Measurements from ENCODE around the gene MYOF. TPM values are rescaled to one million over a fixed set of nuclear protein-coding genes. Genes with fewer than 3 reads are reported as not detected.
"Not testable (repeated sequence)": the region's sequence is repeated elsewhere in the genome, so short reads cannot be mapped to it uniquely, and the experiment has no call there.

MYOF gene
- total RNA-seq, 5 donors from 2014 or later (not counting 1 experiment from before 2014, with no cell fraction given) = 0.65 to 1.1 (median 0.86) TPM

DNA sequence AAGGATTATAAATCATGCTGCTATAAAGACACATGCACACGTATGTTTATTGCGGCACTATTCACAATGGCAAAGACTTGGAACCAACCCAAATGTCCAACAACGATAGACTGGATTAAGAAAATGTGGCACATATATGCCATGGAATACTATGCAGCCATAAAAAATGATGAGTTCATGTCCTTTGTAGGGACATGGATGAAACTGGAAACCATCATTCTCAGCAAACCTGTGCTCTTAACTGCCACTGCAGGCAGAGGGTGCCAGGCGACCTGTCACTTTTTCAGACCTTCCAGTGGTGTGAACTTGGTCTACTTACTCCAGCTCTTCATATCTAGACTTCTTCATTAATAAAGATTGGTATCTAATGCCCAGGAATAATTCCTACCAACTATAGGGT, 14.5 kb downstream of the MYOF start:
- H3K36me3 Mint-ChIP-seq; H3K36me3 ChIP-seq (ENCODE audit: control insufficient read depth in 2 of 2, extremely low read depth in 1 of 2, insufficient read depth in 1 of 2, low read length in 1 of 2); CTCF ChIA-PET; ATAC-seq (replicated peaks in 1 of 4); H3K27me3 Mint-ChIP-seq; H3K4me3 ChIP-seq (ENCODE audit: control insufficient read depth in 1 of 2, extremely low read depth in 1 of 2, low read length in 1 of 2); H3K4me3 Mint-ChIP-seq; POLR2A ChIA-PET; H3K4me1 Mint-ChIP-seq; H3K9me3 ChIP-seq; H3K27me3 ChIP-seq (replicated peaks in 1 of 2; ENCODE audit: control insufficient read depth in 2 of 2, extremely low read depth in 1 of 2, insufficient read depth in 2 of 2, low read length in 1 of 2); H3K9me3 Mint-ChIP-seq; H3K27ac Mint-ChIP-seq; DNase-seq; H3K4me1 ChIP-seq (ENCODE audit: control insufficient read depth in 1 of 2, extremely low read depth in 1 of 2, insufficient read depth in 2 of 2, low read length in 2 of 2); H3K27ac ChIP-seq (ENCODE audit: low read length): not testable (repeated sequence)
- no CpG with 5 or more reads among the region's 4 CpGs for WGBS (ENCODE audit: insufficient coverage)

DNA sequence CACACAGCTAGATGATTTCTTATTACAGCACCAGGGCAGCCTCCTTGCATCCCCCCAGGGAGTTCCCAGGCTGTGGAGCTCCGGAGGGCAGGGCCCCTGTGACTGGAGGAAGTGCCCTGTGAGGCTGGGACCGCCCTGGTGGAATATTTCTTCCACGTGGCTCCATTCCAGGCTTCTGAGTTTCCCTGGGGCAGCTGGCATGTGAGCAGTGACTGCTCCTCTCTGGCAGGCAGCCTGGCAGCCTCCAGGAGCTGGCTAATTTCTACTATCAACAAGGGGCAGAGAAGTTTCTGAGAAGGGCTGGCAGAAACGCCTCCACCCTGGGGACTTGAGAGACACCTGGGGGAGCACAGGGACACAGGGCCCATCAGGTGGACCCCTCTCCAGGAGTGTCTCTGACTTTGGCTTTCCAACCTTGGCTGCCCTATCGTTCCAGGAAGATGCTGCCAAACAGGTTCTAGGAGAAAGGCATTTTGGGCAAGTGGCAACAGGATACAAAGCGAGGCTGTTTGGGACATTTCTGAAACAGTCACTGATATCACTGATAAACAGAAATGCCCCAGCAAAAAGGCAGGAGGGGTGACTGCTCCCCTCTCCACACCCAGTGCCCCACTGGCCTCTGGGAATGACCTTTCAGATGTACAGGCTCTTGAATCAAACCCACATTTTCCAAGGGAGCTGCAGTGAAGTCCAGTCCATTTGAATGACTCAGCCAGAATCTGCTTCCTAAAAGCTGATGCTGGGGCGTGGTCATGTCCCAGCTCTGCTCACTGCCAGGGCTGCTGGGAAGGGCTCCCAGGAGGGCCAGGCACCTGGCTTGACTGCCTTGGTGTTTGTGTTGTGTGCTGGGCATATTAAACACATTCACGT, 16.1 kb downstream of the MYOF start:
- no peaks in the 10 kb centered on the region for H3K36me3 ChIP-seq (ENCODE audit: control insufficient read depth in 2 of 2, extremely low read depth in 1 of 2, insufficient read depth in 1 of 2, low read length in 1 of 2)
- H3K9me3 Mint-ChIP-seq = no peaks in the 10 kb centered on the region
- no peak overlapping the region for H3K27ac Mint-ChIP-seq
- H3K4me1 ChIP-seq (ENCODE audit: control insufficient read depth in 1 of 2, extremely low read depth in 1 of 2, insufficient read depth in 2 of 2, low read length in 2 of 2) = peaks cover 0 to 8% of the 10 kb centered on the region in 2 experiments
- ChIA-PET CTCF (interaction anchor here in 1 of 2 donors (0.5 kb wide), 1 partner anchor 14 kb away, joined by 3 read pairs; no protein-coding TSS in a partner anchor), POLR2A (interaction anchor here in 1 of 2 donors (0.6 kb wide), 1 partner anchor 1584 kb away, joined by 3 read pairs; no protein-coding TSS in a partner anchor)
- 60% methylated on average over 5 of the region's 8 CpGs for WGBS (ENCODE audit: insufficient coverage)
- no peak overlapping the region for H3K27ac ChIP-seq (ENCODE audit: low read length)
- H3K36me3 Mint-ChIP-seq = no peaks in the 10 kb centered on the region
- no peak overlapping the region for H3K4me3 ChIP-seq (ENCODE audit: control insufficient read depth in 1 of 2, extremely low read depth in 1 of 2, low read length in 1 of 2)
- no peaks in the 10 kb centered on the region for H3K27me3 ChIP-seq (replicated peaks in 1 of 2; ENCODE audit: control insufficient read depth in 2 of 2, extremely low read depth in 1 of 2, insufficient read depth in 2 of 2, low read length in 1 of 2)
- ATAC-seq (replicated peaks in 1 of 4) (no peak), DNase-seq (no peak)
- no peak overlapping the region for H3K4me3 Mint-ChIP-seq
- no peaks in the 10 kb centered on the region for H3K27me3 Mint-ChIP-seq
- H3K4me1 Mint-ChIP-seq = peaks cover 5 to 16% (median 6%) of the 10 kb centered on the region in 3 donors
- no peaks in the 10 kb centered on the region for H3K9me3 ChIP-seq

DNA sequence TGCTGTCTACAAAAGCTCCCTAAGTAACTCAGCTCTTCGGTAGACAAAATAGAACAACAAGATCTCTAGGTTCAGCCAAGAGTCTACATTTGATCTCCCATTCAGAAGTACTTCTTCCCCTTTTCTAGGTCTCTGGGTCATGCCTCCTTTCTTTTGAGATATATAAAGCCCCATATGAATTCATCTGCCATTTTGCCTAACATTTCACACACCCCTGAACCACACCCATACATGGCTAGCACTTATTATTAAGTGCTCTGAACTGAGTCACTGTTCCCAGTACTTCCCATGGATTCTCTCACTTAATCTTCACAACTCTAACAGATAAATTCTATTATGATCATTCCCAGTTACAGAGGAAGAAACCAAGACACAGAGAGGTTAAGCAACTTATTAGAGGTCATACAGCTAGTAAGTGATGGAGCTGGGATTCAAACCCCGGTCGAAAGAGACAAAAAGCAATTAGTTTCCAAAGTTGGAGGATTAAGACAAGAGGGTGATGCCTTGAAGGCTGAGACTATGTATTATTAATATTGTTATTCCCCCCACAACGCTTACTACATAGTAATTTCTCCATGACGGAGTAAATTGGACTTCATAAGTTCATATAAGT, 17.3 kb downstream of the MYOF start:
- ChIA-PET CTCF (interaction anchor here (0.7 to 1.1 kb wide), 2 partner anchors 85 to 88 kb away, joined by 3 to 4 read pairs; no protein-coding TSS in a partner anchor), POLR2A (no interaction called here)
- Histone ChIP-seq H3K27me3 (replicated peaks in 1 of 2; ENCODE audit: control insufficient read depth in 2 of 2, extremely low read depth in 1 of 2, insufficient read depth in 2 of 2, low read length in 1 of 2) (no peaks in the 10 kb centered on the region), H3K4me1 (ENCODE audit: control insufficient read depth in 1 of 2, extremely low read depth in 1 of 2, insufficient read depth in 2 of 2, low read length in 2 of 2) (peaks cover 0 to 8% of the 10 kb centered on the region in 2 experiments), H3K4me3 (ENCODE audit: control insufficient read depth in 1 of 2, extremely low read depth in 1 of 2, low read length in 1 of 2) (no peak overlapping the region), H3K36me3 (ENCODE audit: control insufficient read depth in 2 of 2, extremely low read depth in 1 of 2, insufficient read depth in 1 of 2, low read length in 1 of 2) (no peaks in the 10 kb centered on the region), H3K9me3 (no peaks in the 10 kb centered on the region), H3K27ac (ENCODE audit: low read length) (no peak overlapping the region)
- Mint-ChIP-seq H3K27me3 (no peaks in the 10 kb centered on the region), H3K36me3 (no peaks in the 10 kb centered on the region), H3K4me1 (peaks cover 5 to 16% (median 6%) of the 10 kb centered on the region in 3 donors), H3K27ac (no peak overlapping the region), H3K9me3 (no peaks in the 10 kb centered on the region), H3K4me3 (no peak overlapping the region)
- WGBS (ENCODE audit: insufficient coverage) = 86% methylated on average over 1 of the region's 5 CpGs
- DNase-seq (no peak), ATAC-seq (replicated peaks in 1 of 4) (no peak)

DNA sequence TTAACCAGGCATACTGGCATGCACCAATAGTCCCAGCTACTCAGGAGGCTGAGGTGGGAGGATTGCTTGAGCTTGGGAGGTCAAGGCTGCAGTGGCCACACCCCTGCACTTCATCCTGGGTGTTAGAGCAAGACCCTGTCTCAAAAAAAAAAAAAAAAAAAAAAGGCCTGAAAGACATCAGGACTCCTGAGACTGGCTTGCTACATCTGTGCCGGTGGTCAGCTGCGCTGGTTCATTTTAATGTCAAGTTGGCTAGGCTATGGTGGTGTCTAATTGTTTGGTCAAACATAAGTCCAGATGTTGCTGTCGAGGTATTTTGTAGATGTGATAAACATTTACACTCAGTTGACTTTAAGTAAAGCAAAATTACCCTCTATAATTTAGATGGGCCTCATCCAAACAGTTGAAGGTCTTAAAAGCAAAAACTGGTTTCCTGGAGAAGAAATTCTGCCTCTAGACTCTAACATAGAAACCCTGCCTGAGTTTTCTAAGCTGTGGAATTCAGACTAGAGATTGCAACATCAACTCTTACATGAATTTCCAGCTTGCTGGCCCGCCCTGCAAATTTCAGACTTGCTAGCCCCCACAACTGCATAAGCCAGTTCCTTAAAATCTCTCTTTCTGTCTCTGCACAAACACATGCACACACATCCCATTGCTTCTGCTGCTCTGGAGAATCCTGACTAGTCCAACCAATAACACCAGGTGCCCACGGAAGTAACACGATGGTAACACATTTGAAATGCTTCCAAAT, 18.2 kb downstream of the MYOF start:
- no peaks in the 10 kb centered on the region for H3K27me3 ChIP-seq (replicated peaks in 1 of 2; ENCODE audit: control insufficient read depth in 2 of 2, extremely low read depth in 1 of 2, insufficient read depth in 2 of 2, low read length in 1 of 2)
- DNase-seq (no peak), ATAC-seq (replicated peaks in 1 of 4) (no peak)
- Mint-ChIP-seq H3K36me3 (no peaks in the 10 kb centered on the region), H3K4me3 (no peak overlapping the region), H3K4me1 (peaks cover 5 to 16% (median 6%) of the 10 kb centered on the region in 3 donors), H3K9me3 (no peaks in the 10 kb centered on the region), H3K27ac (no peak overlapping the region), H3K27me3 (no peaks in the 10 kb centered on the region)
- H3K36me3 ChIP-seq (ENCODE audit: control insufficient read depth in 2 of 2, extremely low read depth in 1 of 2, insufficient read depth in 1 of 2, low read length in 1 of 2) = no peaks in the 10 kb centered on the region
- CTCF ChIA-PET = interaction anchor here in 1 of 2 donors (1.1 kb wide), 1 partner anchor 95 kb away, joined by 11 read pairs; no protein-coding TSS in a partner anchor
- 100% methylated on average over 1 of the region's 6 CpGs for WGBS (ENCODE audit: insufficient coverage)
- POLR2A ChIA-PET = interaction anchor here in 1 of 2 donors (0.7 kb wide), 1 partner anchor 1843 kb away, joined by 11 read pairs; no protein-coding TSS in a partner anchor
- no peak overlapping the region for H3K27ac ChIP-seq (ENCODE audit: low read length)
- H3K9me3 ChIP-seq = no peaks in the 10 kb centered on the region
- no peak overlapping the region for H3K4me3 ChIP-seq (ENCODE audit: control insufficient read depth in 1 of 2, extremely low read depth in 1 of 2, low read length in 1 of 2)
- H3K4me1 ChIP-seq (ENCODE audit: control insufficient read depth in 1 of 2, extremely low read depth in 1 of 2, insufficient read depth in 2 of 2, low read length in 2 of 2) = peaks cover 0 to 8% of the 10 kb centered on the region in 2 experiments

DNA sequence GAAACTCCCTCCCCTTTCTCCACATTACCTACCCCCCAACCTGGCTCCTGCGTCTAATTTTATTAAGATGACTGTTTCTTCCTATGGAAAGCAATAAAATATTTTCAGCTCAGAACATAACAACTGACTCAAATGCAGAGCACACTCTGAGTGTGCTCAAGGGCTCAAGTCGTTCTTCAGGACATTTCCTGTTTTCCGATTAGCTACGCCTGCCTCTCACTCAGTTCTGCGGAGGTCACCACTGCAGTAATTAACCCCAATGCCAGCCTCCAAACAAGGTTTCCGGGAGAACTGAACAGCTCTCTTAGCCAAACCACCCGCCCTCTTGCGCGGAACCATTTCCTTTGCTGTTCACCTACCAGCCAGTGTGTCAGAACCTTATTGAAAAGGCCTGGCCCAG, 19.3 kb downstream of the MYOF start:
- H3K4me3 Mint-ChIP-seq = peak overlapping the region in 1 of 3 donors; percentile 2
- H3K27me3 Mint-ChIP-seq = no peaks in the 10 kb centered on the region
- peak overlapping the region in 1 of 2 donors; percentile 63 for H3K27ac Mint-ChIP-seq
- Histone ChIP-seq H3K36me3 (ENCODE audit: control insufficient read depth in 2 of 2, extremely low read depth in 1 of 2, insufficient read depth in 1 of 2, low read length in 1 of 2) (no peaks in the 10 kb centered on the region), H3K27ac (ENCODE audit: low read length) (no peak overlapping the region), H3K4me3 (ENCODE audit: control insufficient read depth in 1 of 2, extremely low read depth in 1 of 2, low read length in 1 of 2) (no peak overlapping the region), H3K9me3 (no peaks in the 10 kb centered on the region), H3K27me3 (replicated peaks in 1 of 2; ENCODE audit: control insufficient read depth in 2 of 2, extremely low read depth in 1 of 2, insufficient read depth in 2 of 2, low read length in 1 of 2) (no peaks in the 10 kb centered on the region), H3K4me1 (ENCODE audit: control insufficient read depth in 1 of 2, extremely low read depth in 1 of 2, insufficient read depth in 2 of 2, low read length in 2 of 2) (peaks cover 0 to 8% of the 10 kb centered on the region in 2 experiments)
- peak in 2 of 4 experiments; percentile 41 to 44 for ATAC-seq (replicated peaks in 1 of 4)
- ChIA-PET CTCF (interaction anchor here in 1 of 2 donors (0.8 to 1.1 kb wide), 2 partner anchors 10 to 94 kb away, joined by 3 to 11 read pairs; no protein-coding TSS in a partner anchor), POLR2A (interaction anchor here (0.7 kb wide), 2 partner anchors 83 to 1842 kb away, joined by 4 to 11 read pairs; no protein-coding TSS in a partner anchor)
- H3K9me3 Mint-ChIP-seq = no peaks in the 10 kb centered on the region
- 36% methylated on average over 9 of the region's 9 CpGs for WGBS (ENCODE audit: insufficient coverage)
- H3K4me1 Mint-ChIP-seq = peaks cover 5 to 16% (median 6%) of the 10 kb centered on the region in 3 donors
- H3K36me3 Mint-ChIP-seq = no peaks in the 10 kb centered on the region
- peak in 6 of 35 experiments; percentile 0 to 24 (median 8) for DNase-seq
